ENCODE results near the gene LRRFIP1. TPM values are rescaled to one million over a fixed set of nuclear protein-coding genes. Genes with fewer than 3 reads are reported as not detected.
"Not testable (repeated sequence)": the region's sequence is repeated elsewhere in the genome, so short reads cannot be mapped to it uniquely, and the experiment has no call there.

The LRRFIP1 gene
- total RNA-seq, 6 experiments from 2014 or later: 29.4 to 56.3 (median 49.7) TPM

- WGBS (ENCODE audit: insufficient coverage, low coverage, low lambda C conversion rate, missing lambda C conversion rate): no CpG with 5 or more reads among the region's 10 CpGs
- Histone ChIP-seq H3K27ac (no peak overlapping the region), H3K9me3 (no peaks in the 10 kb centered on the region), H3K27me3 (no peaks in the 10 kb centered on the region), H3K4me1 (peaks cover 0 to 26% (median 13%) of the 10 kb centered on the region in 4 donors), H3K4me3 (no peak overlapping the region), H3K36me3 (no peaks in the 10 kb centered on the region)
- DNase-seq (no peak), ATAC-seq (no peak)
- intact Hi-C loops (cut with DNase I): loop anchor here (5.0 to 10.0 kb wide), 2 partner anchors 149 to 152 kb away; no protein-coding TSS in a partner anchor
- no peak for TF ChIP-seq CTCF (IDR thresholded peaks at IDR 0.05)
- no peak for TF ChIP-seq POLR2A (IDR thresholded peaks at IDR 0.05)
Observed at GRCh38 chr2:237593036-237593435, 34.4 kb upstream of the LRRFIP1 start.

GRCh38 chr2:237593596-237594320, 33.6 kb upstream of the LRRFIP1 start:
- H3K27ac ChIP-seq: peak overlapping the region in 2 of 3 donors; percentile 72 to 79
- no peak for ATAC-seq

GRCh38 chr2:237594514-237594871, 32.9 kb upstream of the LRRFIP1 start:
- no peaks in the 10 kb centered on the region for H3K36me3 ChIP-seq
- no peaks in the 10 kb centered on the region for H3K27me3 ChIP-seq
- 34% methylated on average over 2 of the region's 5 CpGs for WGBS (ENCODE audit: insufficient coverage, low coverage, low lambda C conversion rate, missing lambda C conversion rate)
- intact Hi-C loops (cut with DNase I): loop anchor here (5.0 to 10.0 kb wide), 2 partner anchors 148 to 150 kb away; no protein-coding TSS in a partner anchor
- TF ChIP-seq CTCF (IDR thresholded peaks at IDR 0.05) (no peak), POLR2A (IDR thresholded peaks at IDR 0.05) (no peak)
- H3K27ac ChIP-seq: peak overlapping the region in 2 of 3 donors; percentile 72 to 79
- ATAC-seq (peak in 1 of 4 donors; percentile 29), DNase-seq (no peak)
- no peak overlapping the region for H3K4me3 ChIP-seq
- no peaks in the 10 kb centered on the region for H3K9me3 ChIP-seq
- peaks cover 0 to 27% (median 13%) of the 10 kb centered on the region in 4 donors for H3K4me1 ChIP-seq

More at GRCh38 chr2:237593596-237594320, 33.6 kb upstream of the LRRFIP1 start:
- H3K36me3 ChIP-seq: no peaks in the 10 kb centered on the region
- no peaks in the 10 kb centered on the region for H3K9me3 ChIP-seq
- 88% methylated on average over 4 of the region's 17 CpGs for WGBS (ENCODE audit: insufficient coverage, low coverage, low lambda C conversion rate, missing lambda C conversion rate)
- TF ChIP-seq CTCF (IDR thresholded peaks at IDR 0.05) (no peak), POLR2A (IDR thresholded peaks at IDR 0.05) (no peak)
- no peaks in the 10 kb centered on the region for H3K27me3 ChIP-seq
- peaks cover 0 to 26% (median 12%) of the 10 kb centered on the region in 4 donors for H3K4me1 ChIP-seq
- intact Hi-C loops (cut with DNase I): loop anchor here (5.0 to 10.0 kb wide), 2 partner anchors 149 to 151 kb away; no protein-coding TSS in a partner anchor
- H3K4me3 ChIP-seq: no peak overlapping the region
- DNase-seq: no peak

- not testable (repeated sequence) for H3K27me3 ChIP-seq, DNase-seq, H3K36me3 ChIP-seq, H3K4me3 ChIP-seq, H3K9me3 ChIP-seq, ATAC-seq
- Histone ChIP-seq H3K27ac (peak overlapping the region in 2 of 3 donors; percentile 72 to 79), H3K4me1 (peaks cover 0 to 32% (median 13%) of the 10 kb centered on the region in 4 donors)
- intact Hi-C loops (cut with DNase I): loop anchor here in 1 of 2 donors (10.0 kb wide), 1 partner anchor 149 kb away; no protein-coding TSS in a partner anchor
- WGBS (ENCODE audit: insufficient coverage, low coverage, low lambda C conversion rate, missing lambda C conversion rate): 89% methylated on average over 3 of the region's 5 CpGs
Observed at GRCh38 chr2:237595829-237596519, 31.4 kb upstream of the LRRFIP1 start.
